GM21423 (cell line): ENCODE results near the gene ERBIN.
"Not testable (repeated sequence)": the region's sequence is repeated elsewhere in the genome, so short reads cannot be mapped to it uniquely, and the experiment has no call there.

Experiments used
- ATAC-seq: cut with Tn5 transposase; IDR thresholded peaks from one replicate; pipeline ENCODE4 v1.9.1; 2021; ENCODE audit warnings: mild to moderate bottlenecking, moderate library complexity; ENCODE audit not compliant: unreplicated experiment

Gene ERBIN

GRCh38 chr5:65994117-65994786 is 67.9 kb downstream of the ERBIN start:
- ATAC-seq, result no peak

- no peak for ATAC-seq
Observed at GRCh38 chr5:65999061-65999723, 72.8 kb downstream of the ERBIN start.

- ATAC-seq, result no peak
Observed at GRCh38 chr5:66001952-66002351, 75.6 kb downstream of the ERBIN start.

- ATAC-seq, result peak; percentile 60
Observed at GRCh38 chr5:66002415-66002814, 76.0 kb downstream of the ERBIN start.

- no peak for ATAC-seq
Observed at GRCh38 chr5:66004216-66004615, 77.8 kb downstream of the ERBIN start.

GRCh38 chr5:66009277-66009676 is 82.9 kb downstream of the ERBIN start:
- ATAC-seq, result no peak

- no peak for ATAC-seq
Observed at GRCh38 chr5:66010476-66010875, 84.1 kb downstream of the ERBIN start.

- ATAC-seq, result no peak
Observed at GRCh38 chr5:66012271-66012670, 85.9 kb downstream of the ERBIN start.

GRCh38 chr5:66013397-66013796 is 87.0 kb downstream of the ERBIN start:
- ATAC-seq, result no peak

- ATAC-seq, result no peak
Observed at GRCh38 chr5:66013906-66014305, 87.5 kb downstream of the ERBIN start.

- no peak for ATAC-seq
Observed at GRCh38 chr5:66015196-66015960, 89.0 kb downstream of the ERBIN start.

- no peak for ATAC-seq
Observed at GRCh38 chr5:66021585-66021984, 95.2 kb downstream of the ERBIN start.

GRCh38 chr5:66039296-66039695 is 112.9 kb downstream of the ERBIN start:
- ATAC-seq, result no peak

- ATAC-seq, result no peak
Observed at GRCh38 chr5:66039701-66040100, 113.3 kb downstream of the ERBIN start.

- no peak for ATAC-seq
Observed at GRCh38 chr5:66041627-66042026, 115.3 kb downstream of the ERBIN start.

- ATAC-seq, result no peak
Observed at GRCh38 chr5:66057239-66057638, 130.9 kb downstream of the ERBIN start.

- ATAC-seq, result not testable (repeated sequence)
Observed at GRCh38 chr5:66061320-66061719, 134.9 kb downstream of the ERBIN start.

- ATAC-seq, result not testable (repeated sequence)
Observed at GRCh38 chr5:66063061-66063460, 136.7 kb downstream of the ERBIN start.

- no peak for ATAC-seq
Observed at GRCh38 chr5:66066826-66067225, 140.5 kb downstream of the ERBIN start.

GRCh38 chr5:66072031-66072430 is 145.7 kb downstream of the ERBIN start:
- no peak for ATAC-seq

- no peak for ATAC-seq
Observed at GRCh38 chr5:66074901-66075300, 148.5 kb downstream of the ERBIN start.

- no peak for ATAC-seq
Observed at GRCh38 chr5:66080664-66081063, 154.3 kb downstream of the ERBIN start.
